HEK293 (cell line): ENCODE results near the gene PSMC5.
A peak's percentile ranks its signal among the peaks of the same experiment; 100 is the strongest.

Experiments used
- CTCF ChIA-PET: fragments of 350-600 bp; formaldehyde crosslinking; extraction: SDS; loops from one replicate; lab custom pipeline; 2021; ENCODE audit warnings: antibody characterized with exemption; lab: Yijun Ruan, JAX
- POLR2A ChIA-PET: fragments of 300-600 bp; formaldehyde crosslinking; extraction: SDS; loops from one replicate; lab custom pipeline; 2020; ENCODE audit warnings: antibody characterized with exemption, inconsistent platforms; lab: Yijun Ruan, JAX
- H3K27ac ChIP-seq: fragments of 200-500 bp; sonication (Bioruptor generic); 2 replicates; pipeline ENCODE4 v1.5.1; 2014; ENCODE audit warnings: low read depth, low read length, control low read depth, inconsistent platforms; ENCODE audit errors: extremely low read depth
- H3K36me3 ChIP-seq, 2 experiments: fragments of 200-500 bp in 1 of 2; sonication (Bioruptor generic) in 1 of 2; 1 replicate in 1 of 2; 2 replicates in 1 of 2; pipeline ENCODE4 v1.5.1; 2014 to 2017; ENCODE audit warnings: inconsistent platforms in 2 of 2, low read length in 2 of 2; ENCODE audit not compliant: control insufficient read depth in 2 of 2, insufficient read depth in 1 of 2
- H3K4me1 ChIP-seq: fragments of 200-500 bp; sonication (Bioruptor generic); 2 replicates; pipeline ENCODE4 v1.5.1; 2014; ENCODE audit warnings: mild to moderate bottlenecking, low read length, inconsistent platforms; ENCODE audit not compliant: control insufficient read depth, insufficient read depth
- H3K4me3 ChIP-seq: 2 replicates; pipeline ENCODE4 v1.5.1; 2011; ENCODE audit warnings: low read depth, mild to moderate bottlenecking, control low read depth, low read length, moderate library complexity
- H3K9me3 ChIP-seq: fragments of 200-500 bp; sonication (Bioruptor generic); 2 replicates; pipeline ENCODE4 v1.5.1; 2014; ENCODE audit warnings: low read depth, low read length, inconsistent platforms; ENCODE audit not compliant: control insufficient read depth, insufficient read depth
- FEZF1 ChIP-seq: fragments of 450-650 bp; formaldehyde crosslinking; IDR thresholded peaks from 2 replicates; pipeline ENCODE4 v1.5.1; 2016; ENCODE audit warnings: missing biosample characterization, missing genetic modification characterization
- GLI2 ChIP-seq: fragments of 450-650 bp; formaldehyde crosslinking; IDR thresholded peaks from 2 replicates; pipeline ENCODE4; 2017; ENCODE audit warnings: missing biosample characterization, missing genetic modification characterization, low read depth, borderline replicate concordance
- TCF7L2 ChIP-seq: IDR thresholded peaks from 2 replicates; pipeline ENCODE4 v1.6.1; 2011; ENCODE audit warnings: low read depth, mild to moderate bottlenecking, inconsistent platforms, low read length, moderate library complexity, borderline replicate concordance
- ZBTB26 ChIP-seq: fragments of 450-650 bp; formaldehyde crosslinking; optimal IDR thresholded peaks from 2 replicates; pipeline ENCODE3; 2016; ENCODE audit warnings: missing biosample characterization, mild to moderate bottlenecking, missing genetic modification characterization
- ZFP3 ChIP-seq: fragments of 450-650 bp; formaldehyde crosslinking; IDR thresholded peaks from 2 replicates; pipeline ENCODE4 v1.5.1; 2016; ENCODE audit warnings: low read depth, missing biosample characterization, missing genetic modification characterization
- ZIC2 ChIP-seq: fragments of 450-650 bp; formaldehyde crosslinking; IDR thresholded peaks from 2 replicates; pipeline ENCODE4 v1.5.1; 2016; ENCODE audit warnings: missing biosample characterization, missing genetic modification characterization
- ZNF10 ChIP-seq: fragments of 450-650 bp; formaldehyde crosslinking; IDR thresholded peaks from 2 replicates; pipeline ENCODE4 v1.5.1; 2017; ENCODE audit warnings: missing biosample characterization, missing genetic modification characterization
- ZNF19 ChIP-seq: fragments of 450-650 bp; formaldehyde crosslinking; IDR thresholded peaks from 2 replicates; pipeline ENCODE4; 2016; ENCODE audit warnings: missing biosample characterization, missing genetic modification characterization, low read depth
- ZNF239 ChIP-seq: fragments of 450-650 bp; formaldehyde crosslinking; IDR thresholded peaks from 2 replicates; pipeline ENCODE4 v1.5.1; 2016; ENCODE audit warnings: missing biosample characterization, missing genetic modification characterization
- ZNF362 ChIP-seq: fragments of 450-650 bp; formaldehyde crosslinking; IDR thresholded peaks from 2 replicates; pipeline ENCODE4 v1.5.1; 2016; ENCODE audit warnings: missing biosample characterization, missing genetic modification characterization
- ZNF433 ChIP-seq: fragments of 450-650 bp; formaldehyde crosslinking; IDR thresholded peaks from 2 replicates; pipeline ENCODE4 v1.5.1; 2016; ENCODE audit warnings: missing biosample characterization, missing genetic modification characterization, low read depth
- ZNF449 ChIP-seq: fragments of 450-650 bp; formaldehyde crosslinking; IDR thresholded peaks from 2 replicates; pipeline ENCODE4 v1.5.1; 2017; ENCODE audit warnings: missing biosample characterization, mild to moderate bottlenecking, missing genetic modification characterization, moderate library complexity
- ZNF558 ChIP-seq: fragments of 450-650 bp; formaldehyde crosslinking; IDR thresholded peaks from 2 replicates; pipeline ENCODE4 v1.5.1; 2016; ENCODE audit warnings: missing biosample characterization, missing genetic modification characterization
- TF ChIP-seq, protein P1 (sequence below): fragments of 450-650 bp; formaldehyde crosslinking; IDR thresholded peaks from 2 replicates; pipeline ENCODE4 v1.5.1; 2016; ENCODE audit warnings: missing biosample characterization, missing genetic modification characterization

Gene PSMC5

GRCh38 chr17:63837962-63838600, 10.8 kb downstream of the PSMC5 start:
- H3K4me1 ChIP-seq: peaks cover 20% of the 10 kb centered on the region
- POLR2A ChIA-PET: interaction anchor here (1.9 to 6.5 kb wide), 2 partner anchors 9 to 11 kb away, joined by 5 to 65 read pairs; partner anchors contain the start of genes FTSJ3 and PSMC5
- no peaks in the 10 kb centered on the region for H3K9me3 ChIP-seq
- peak overlapping the region; percentile 34; the same call in 1 of the 2 replicates for H3K27ac ChIP-seq
- CTCF ChIA-PET: interaction anchor here (0.5 to 2.0 kb wide), 7 partner anchors 8 to 1414 kb away, joined by 3 to 10 read pairs (median 4); partner anchors contain the start of gene FTSJ3
- H3K4me3 ChIP-seq: no peak overlapping the region
- peaks cover 33 to 53% of the 10 kb centered on the region in 2 experiments for H3K36me3 ChIP-seq
- TF ChIP-seq TCF7L2 (no peak), GLI2 (tag by site-specific recombination) (no peak), ZNF362 (no peak), ZNF558 (tag by site-specific recombination) (no peak), ZFP3 (tag by site-specific recombination) (no peak), ZNF19 (tag by site-specific recombination) (no peak), ZNF433 (tag by site-specific recombination) (no peak), ZNF449 (tag by site-specific recombination) (no peak), ZBTB26 (tag by site-specific recombination) (no peak), ZNF10 (tag by site-specific recombination) (no peak), ZNF239 (tag by site-specific recombination) (no peak)
- TF ChIP-seq, protein P1, sequence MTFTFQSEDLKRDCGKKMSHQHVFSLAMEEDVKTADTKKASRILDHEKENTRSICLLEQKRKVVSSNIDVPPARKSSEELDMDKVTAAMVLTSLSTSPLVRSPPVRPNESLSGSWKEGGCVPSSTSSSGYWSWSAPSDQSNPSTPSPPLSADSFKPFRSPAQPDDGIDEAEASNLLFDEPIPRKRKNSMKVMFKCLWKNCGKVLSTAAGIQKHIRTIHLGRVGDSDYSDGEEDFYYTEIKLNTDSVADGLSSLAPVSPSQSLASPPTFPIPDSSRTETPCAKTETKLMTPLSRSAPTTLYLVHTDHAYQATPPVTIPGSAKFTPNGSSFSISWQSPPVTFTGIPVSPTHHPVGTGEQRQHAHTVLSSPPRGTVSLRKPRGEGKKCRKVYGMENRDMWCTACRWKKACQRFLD: no peak
- TF ChIP-seq, all 188 proteins: peak for 0

DNA sequence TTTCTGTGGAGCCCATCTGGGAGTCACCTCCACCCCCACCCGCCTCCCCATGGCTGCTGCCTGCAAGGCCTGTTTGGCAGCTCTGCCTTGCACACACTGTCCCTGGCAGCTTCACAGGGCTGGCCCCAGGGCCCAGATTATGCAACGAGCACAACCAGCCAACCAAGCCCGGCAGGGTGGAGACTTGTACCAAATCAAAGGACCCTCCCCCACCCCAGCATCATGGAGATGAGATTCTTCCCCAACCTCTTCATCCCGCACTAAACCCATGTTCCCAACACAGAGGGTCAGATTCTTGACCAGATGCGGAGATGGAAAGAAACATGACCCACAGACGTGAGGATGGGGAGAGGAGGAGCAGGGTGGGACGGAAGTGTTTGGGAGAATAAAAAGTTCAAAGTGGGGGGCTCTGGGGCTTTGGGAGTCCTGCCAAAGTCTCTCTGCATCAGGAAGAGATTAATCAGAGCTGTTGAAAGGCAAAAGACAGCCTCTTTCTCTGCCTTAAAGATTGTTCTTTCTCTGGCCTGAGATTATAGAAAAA, 11.5 kb downstream of the PSMC5 start:
- H3K9me3 ChIP-seq: no peaks in the 10 kb centered on the region
- peak; percentile 32; the same call in 1 of the 2 replicates for TF ChIP-seq FEZF1 (tag by site-specific recombination)
- TF ChIP-seq ZIC2 (tag by site-specific recombination): no peak
- TF ChIP-seq, all 188 proteins: peak for 1
- no peak overlapping the region for H3K4me3 ChIP-seq
- ChIA-PET CTCF (interaction anchor here (0.5 to 2.0 kb wide), 6 partner anchors 9 to 1415 kb away, joined by 3 to 10 read pairs (median 4); partner anchors contain the start of gene FTSJ3), POLR2A (interaction anchor here (0.6 to 6.5 kb wide), 4 partner anchors 9 to 668 kb away, joined by 3 to 65 read pairs (median 4); partner anchors contain the start of genes CEP95, DDX5, FTSJ3 and PSMC5)
- peaks cover 20% of the 10 kb centered on the region for H3K4me1 ChIP-seq
- peaks cover 27 to 47% of the 10 kb centered on the region in 2 experiments for H3K36me3 ChIP-seq
- H3K27ac ChIP-seq: peak overlapping the region; percentile 61; the same call in 1 of the 2 replicates
